Loucy (cell line): Measurements from ENCODE around the gene RGS3.

ENCODE experiments used
- H2AFZ ChIP-seq: fragments of 200-600 bp; sonication (generic); 2 replicates; pipeline ENCODE4 v1.6.0; 2016; ENCODE audit warnings: antibody characterized with exemption, mild to moderate bottlenecking, low read length, moderate library complexity
- H3F3A ChIP-seq: fragments of 200-600 bp; 2 replicates; pipeline ENCODE4 v1.6.0; 2016; ENCODE audit warnings: antibody characterized with exemption, low read depth, mild to moderate bottlenecking
- H3K27me3 ChIP-seq: fragments of 200-600 bp; sonication (generic); 2 replicates; pipeline ENCODE4 v1.6.1; 2014; ENCODE audit warnings: low read length, mild to moderate bottlenecking; ENCODE audit not compliant: insufficient read depth, poor library complexity, severe bottlenecking
- H3K36me3 ChIP-seq: fragments of 200-600 bp; sonication (generic); 2 replicates; pipeline ENCODE4 v1.6.1; 2016; ENCODE audit warnings: low read length; ENCODE audit not compliant: insufficient read depth
- H3K4me1 ChIP-seq: fragments of 200-600 bp; sonication (generic); 2 replicates; pipeline ENCODE4 v1.5.1; 2014; ENCODE audit warnings: low read length, mild to moderate bottlenecking; ENCODE audit not compliant: insufficient read depth, poor library complexity, severe bottlenecking
- H3K4me2 ChIP-seq: fragments of 200-600 bp; sonication (generic); 2 replicates; pipeline ENCODE4 v1.6.0; 2014; ENCODE audit warnings: antibody characterized with exemption, low read length, low read depth, mild to moderate bottlenecking; ENCODE audit not compliant: poor library complexity, severe bottlenecking
- H3K4me3 ChIP-seq: fragments of 200-600 bp; sonication (generic); 2 replicates; pipeline ENCODE4 v1.5.1; 2014; ENCODE audit warnings: low read length, mild to moderate bottlenecking, mixed read lengths; ENCODE audit not compliant: poor library complexity, severe bottlenecking
- H3K79me2 ChIP-seq: fragments of 200-600 bp; sonication (generic); 2 replicates; pipeline ENCODE4 v1.6.1; 2014; ENCODE audit warnings: low read length; ENCODE audit not compliant: insufficient read depth
- H3K9ac ChIP-seq: fragments of 200-600 bp; sonication (generic); 2 replicates; pipeline ENCODE4 v1.6.0; 2014; ENCODE audit warnings: mild to moderate bottlenecking, low read depth, low read length, moderate library complexity; ENCODE audit not compliant: poor library complexity, severe bottlenecking
- H3K9me2 ChIP-seq: fragments of 200-600 bp; sonication (generic); replicated peaks from 2 replicates; pipeline ENCODE4 v1.6.1; 2016; ENCODE audit warnings: low read depth, low read length, mixed read lengths
- H3K9me3 ChIP-seq: fragments of 200-600 bp; sonication (generic); 2 replicates; pipeline ENCODE4 v1.6.1; 2014; ENCODE audit warnings: mild to moderate bottlenecking, antibody characterized with exemption, low read length, low read depth; ENCODE audit not compliant: insufficient read depth
- H4K20me1 ChIP-seq: fragments of 200-600 bp; sonication (generic); 2 replicates; pipeline ENCODE4 v1.6.0; 2014; ENCODE audit warnings: antibody characterized with exemption, low read length, mild to moderate bottlenecking; ENCODE audit not compliant: insufficient read depth, poor library complexity, severe bottlenecking
- EZH2phosphoT487 ChIP-seq: fragments of 200-600 bp; IDR thresholded peaks from 2 replicates; pipeline ENCODE4 v1.6.1; 2018; ENCODE audit warnings: antibody characterized with exemption, mild to moderate bottlenecking, moderate library complexity, borderline replicate concordance
- TF ChIP-seq, protein P1 (sequence below): fragments of 200-600 bp; sonication (generic); conservative IDR thresholded peaks from 2 replicates; pipeline ENCODE4 v1.5.1; 2014; ENCODE audit warnings: mild to moderate bottlenecking, antibody characterized with exemption, low read length

Gene RGS3

DNA sequence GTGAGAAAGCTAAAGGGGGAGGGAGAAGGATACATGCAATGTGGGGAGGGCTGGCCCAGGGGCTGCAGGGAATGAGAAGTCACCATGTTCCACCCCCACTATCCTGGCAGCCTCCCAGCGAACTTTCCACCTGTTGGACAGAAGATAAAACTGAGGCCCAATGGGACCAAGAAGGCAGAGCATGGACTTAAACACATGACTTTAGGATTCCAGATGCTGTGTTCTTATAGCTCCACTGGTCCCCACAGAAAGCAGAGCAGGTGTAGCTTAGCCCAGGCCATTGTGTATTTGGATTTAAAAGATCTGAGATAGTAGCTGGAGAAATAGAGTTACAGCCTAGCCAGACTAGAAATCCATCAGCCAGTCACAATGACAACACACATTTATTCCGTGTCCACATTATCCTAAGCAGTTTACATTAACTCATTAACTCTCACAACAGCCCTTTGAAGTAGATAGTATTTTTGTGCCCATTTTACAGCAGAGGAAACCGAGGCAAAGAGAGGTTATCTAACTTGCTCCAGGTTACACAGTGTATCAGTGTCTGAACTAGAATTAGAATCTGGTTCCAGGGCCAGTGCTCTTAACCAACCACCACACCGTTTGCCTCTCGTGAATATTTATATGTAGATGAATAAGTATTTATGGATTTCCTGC is 121.0 kb downstream of the RGS3 start:
- H3K4me2 ChIP-seq, result no peak overlapping the region
- H3K9me2 ChIP-seq, result no peaks in the 10 kb centered on the region
- TF ChIP-seq, protein P1, sequence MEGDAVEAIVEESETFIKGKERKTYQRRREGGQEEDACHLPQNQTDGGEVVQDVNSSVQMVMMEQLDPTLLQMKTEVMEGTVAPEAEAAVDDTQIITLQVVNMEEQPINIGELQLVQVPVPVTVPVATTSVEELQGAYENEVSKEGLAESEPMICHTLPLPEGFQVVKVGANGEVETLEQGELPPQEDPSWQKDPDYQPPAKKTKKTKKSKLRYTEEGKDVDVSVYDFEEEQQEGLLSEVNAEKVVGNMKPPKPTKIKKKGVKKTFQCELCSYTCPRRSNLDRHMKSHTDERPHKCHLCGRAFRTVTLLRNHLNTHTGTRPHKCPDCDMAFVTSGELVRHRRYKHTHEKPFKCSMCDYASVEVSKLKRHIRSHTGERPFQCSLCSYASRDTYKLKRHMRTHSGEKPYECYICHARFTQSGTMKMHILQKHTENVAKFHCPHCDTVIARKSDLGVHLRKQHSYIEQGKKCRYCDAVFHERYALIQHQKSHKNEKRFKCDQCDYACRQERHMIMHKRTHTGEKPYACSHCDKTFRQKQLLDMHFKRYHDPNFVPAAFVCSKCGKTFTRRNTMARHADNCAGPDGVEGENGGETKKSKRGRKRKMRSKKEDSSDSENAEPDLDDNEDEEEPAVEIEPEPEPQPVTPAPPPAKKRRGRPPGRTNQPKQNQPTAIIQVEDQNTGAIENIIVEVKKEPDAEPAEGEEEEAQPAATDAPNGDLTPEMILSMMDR, result no peak
- no peak for TF ChIP-seq EZH2phosphoT487
- H4K20me1 ChIP-seq, result no peaks in the 10 kb centered on the region
- no peak overlapping the region for H3K4me3 ChIP-seq
- H3K9ac ChIP-seq, result no peak overlapping the region
- peaks cover 67% of the 10 kb centered on the region for H3K4me1 ChIP-seq
- H3K79me2 ChIP-seq, result peaks cover 48% of the 10 kb centered on the region; the same call in 1 of the 2 replicates
- H3K36me3 ChIP-seq, result peaks cover 13% of the 10 kb centered on the region; the same call in 1 of the 2 replicates
- no peak overlapping the region for H2AFZ ChIP-seq
- H3F3A ChIP-seq, result peaks cover 8% of the 10 kb centered on the region; the same call in 1 of the 2 replicates
- H3K9me3 ChIP-seq, result no peaks in the 10 kb centered on the region
- H3K27me3 ChIP-seq, result no peaks in the 10 kb centered on the region

DNA sequence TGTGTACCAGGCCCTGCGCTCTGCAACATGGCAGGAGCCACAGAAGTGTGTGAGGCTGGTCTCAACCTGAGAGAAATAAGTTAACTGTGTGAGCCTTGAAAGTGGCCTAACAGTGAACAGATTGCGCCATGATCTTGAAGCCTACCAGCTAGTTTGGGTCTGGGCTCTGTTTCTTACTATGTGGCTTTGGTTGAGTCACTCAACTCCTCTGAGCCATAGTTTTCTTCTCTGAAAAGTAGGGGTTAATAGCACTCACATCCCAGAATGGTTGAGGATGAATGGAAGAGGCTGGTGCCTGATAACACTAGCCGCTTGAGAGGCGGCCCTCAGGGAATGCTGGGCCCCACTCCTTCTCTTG is 121.5 kb downstream of the RGS3 start:
- no peak for TF ChIP-seq EZH2phosphoT487
- TF ChIP-seq, protein P1, result no peak
- no peak overlapping the region for H3K9ac ChIP-seq
- no peak overlapping the region for H2AFZ ChIP-seq
- H3K4me1 ChIP-seq, result peaks cover 64% of the 10 kb centered on the region
- H3K27me3 ChIP-seq, result no peaks in the 10 kb centered on the region
- H3K9me2 ChIP-seq, result no peaks in the 10 kb centered on the region
- H3K9me3 ChIP-seq, result no peaks in the 10 kb centered on the region
- no peak overlapping the region for H3K4me3 ChIP-seq
- peaks cover 49% of the 10 kb centered on the region; the same call in 1 of the 2 replicates for H3K79me2 ChIP-seq
- H4K20me1 ChIP-seq, result no peaks in the 10 kb centered on the region
- H3F3A ChIP-seq, result peaks cover 3% of the 10 kb centered on the region; the same call in 1 of the 2 replicates
- H3K36me3 ChIP-seq, result peaks cover 13% of the 10 kb centered on the region; the same call in 1 of the 2 replicates
- no peak overlapping the region for H3K4me2 ChIP-seq

DNA sequence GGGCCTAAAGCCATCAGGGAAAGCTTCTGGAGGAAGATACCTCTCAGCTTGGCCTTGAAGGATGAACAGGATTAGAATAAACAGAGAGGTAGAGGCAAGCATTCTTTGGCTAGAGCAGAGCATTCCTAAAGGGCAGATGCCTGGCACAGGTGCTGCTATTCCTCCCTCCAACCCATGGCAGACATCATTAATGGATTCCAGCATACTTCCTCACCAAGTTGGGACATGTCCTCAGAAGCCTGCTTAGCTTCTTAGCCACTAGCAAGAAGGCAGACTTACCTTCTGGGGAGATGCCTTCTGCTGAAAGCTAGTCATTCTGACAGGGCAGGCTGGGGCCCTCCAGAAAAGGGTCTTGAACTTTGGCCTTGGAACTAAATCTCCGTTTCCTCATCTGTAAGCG is 122.0 kb downstream of the RGS3 start:
- H3K4me2 ChIP-seq, result peak overlapping the region; percentile 78
- H3K9me2 ChIP-seq, result no peaks in the 10 kb centered on the region
- no peaks in the 10 kb centered on the region for H3F3A ChIP-seq
- H3K9ac ChIP-seq, result peak overlapping the region; percentile 33
- H3K4me3 ChIP-seq, result no peak overlapping the region
- peaks cover 49% of the 10 kb centered on the region; the same call in 1 of the 2 replicates for H3K79me2 ChIP-seq
- no peak for TF ChIP-seq EZH2phosphoT487
- TF ChIP-seq, protein P1, result no peak
- no peak overlapping the region for H2AFZ ChIP-seq
- H3K9me3 ChIP-seq, result no peaks in the 10 kb centered on the region
- H4K20me1 ChIP-seq, result no peaks in the 10 kb centered on the region
- peaks cover 13% of the 10 kb centered on the region; the same call in 1 of the 2 replicates for H3K36me3 ChIP-seq
- H3K27me3 ChIP-seq, result no peaks in the 10 kb centered on the region
- H3K4me1 ChIP-seq, result peaks cover 60% of the 10 kb centered on the region
